ENCODE results near the gene MYO3B. TPM values are rescaled to one million over a fixed set of nuclear protein-coding genes. Genes with fewer than 3 reads are reported as not detected.
A peak's percentile ranks its signal among the peaks of the same experiment; 100 is the strongest.

Gene MYO3B
- total and polyA plus RNA-seq, 2 of the 8 experiments (the other 6 are each of a cell fraction or from before 2014, with no cell fraction given), result 0.17 to 0.19 TPM

DNA sequence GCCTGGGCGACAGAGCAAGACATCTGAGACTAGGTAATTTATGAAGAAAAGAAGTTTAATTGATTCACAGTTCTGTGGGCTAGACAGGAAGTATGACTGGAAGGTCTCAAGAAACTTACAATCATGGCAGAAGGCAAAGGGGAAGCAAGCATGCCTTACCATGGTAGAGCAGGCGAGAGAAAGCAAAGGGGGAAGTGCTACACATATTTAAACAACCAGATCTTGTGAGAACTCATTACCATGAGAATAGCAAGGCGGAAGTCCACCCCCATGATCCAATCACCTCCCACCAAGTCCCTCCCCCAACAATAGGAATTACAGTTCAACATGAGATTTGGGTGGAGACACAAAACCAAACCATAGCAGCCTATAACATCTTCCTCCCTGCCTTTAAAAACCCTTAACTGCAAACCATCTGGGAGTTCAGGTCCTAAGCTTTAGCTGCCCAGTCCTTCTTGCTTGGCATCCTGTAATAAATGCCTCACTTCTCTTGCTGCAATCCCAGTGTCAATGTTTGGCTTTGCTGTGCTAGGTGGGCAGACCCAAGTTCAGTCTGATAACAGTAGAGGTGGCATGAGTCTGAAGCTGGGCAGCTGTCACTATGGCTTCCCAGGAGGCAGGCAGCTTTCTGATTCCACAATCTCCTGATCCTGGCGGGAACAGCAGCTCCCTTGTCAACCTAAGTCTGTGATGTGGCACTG is 526.0 kb downstream of the MYO3B start:
- Histone ChIP-seq H3K56ac (replicated peaks; ENCODE audit: insufficient read length, low read depth, low read length) (no peak overlapping the region), H3K9me3 (ENCODE audit: insufficient read depth in 2 of 2, low read depth in 1 of 2, low read length in 1 of 2) (peaks cover 0 to 3% of the 10 kb centered on the region in 2 experiments; a peak in 2 of 4 replicates), H3K14ac (ENCODE audit: insufficient read length) (no peak overlapping the region), H4K20me1 (replicated peaks in 1 of 2; ENCODE audit: control insufficient read depth in 1 of 2, insufficient read depth in 2 of 2, low read length in 2 of 2) (no peaks in the 10 kb centered on the region), H3K27me3 (replicated peaks in 1 of 4; ENCODE audit: control insufficient read depth in 3 of 4, extremely low read depth in 1 of 4, insufficient read depth in 3 of 4, low read length in 3 of 4) (peaks cover 0 to 23% (median 16%) of the 10 kb centered on the region in 4 experiments; a peak in 6 of 7 replicates), H2BK12ac (ENCODE audit: low read depth, low read length) (peak overlapping the region; percentile 56; the same call in 1 of the 2 replicates), H3K4ac (replicated peaks; ENCODE audit: insufficient read length, low read depth, low read length) (no peak overlapping the region), H2BK20ac (ENCODE audit: low read length) (peak overlapping the region; percentile 56), H3K23me2 (ENCODE audit: low read depth, low read length) (peaks cover 4% of the 10 kb centered on the region; the same call in 1 of the 2 replicates), H3K4me3 (ENCODE audit: extremely low read depth in 1 of 4, insufficient read depth in 2 of 4, low read depth in 3 of 4, low read length in 4 of 4) (no peak overlapping the region), H3K4me1 (replicated peaks in 1 of 4; ENCODE audit: control insufficient read depth in 3 of 4, insufficient read depth in 4 of 4, low read length in 3 of 4) (peaks cover 0 to 6% (median 2%) of the 10 kb centered on the region in 4 experiments; a peak in 5 of 7 replicates), H3K4me2 (ENCODE audit: insufficient read depth in 1 of 2, low read depth in 2 of 2, low read length in 2 of 2) (peak overlapping the region; percentile 18 to 39; a peak in 2 of 4 replicates), H2AFZ (ENCODE audit: low read length) (no peak overlapping the region), H3K79me1 (ENCODE audit: low read depth, low read length) (no peaks in the 10 kb centered on the region), H3K9ac (replicated peaks in 1 of 4; ENCODE audit: extremely low read depth in 1 of 4, low read depth in 3 of 4, low read length in 3 of 4) (no peak overlapping the region), H3K36me3 (ENCODE audit: control insufficient read depth in 2 of 4, insufficient read depth in 4 of 4, low read length in 3 of 4) (no peaks in the 10 kb centered on the region), H2BK5ac (ENCODE audit: low read depth, low read length) (peak overlapping the region; percentile 56; the same call in 1 of the 2 replicates), H2BK120ac (replicated peaks; ENCODE audit: low read depth, low read length) (peak overlapping the region; percentile 44), H3K18ac (ENCODE audit: extremely low read depth, low read length) (peak overlapping the region; percentile 11; the same call in 1 of the 2 replicates), H4K91ac (replicated peaks; ENCODE audit: insufficient read length, low read length) (peak overlapping the region; percentile 1), H3K23ac (ENCODE audit: insufficient read length) (no peak overlapping the region), H4K5ac (ENCODE audit: insufficient read length, low read depth, low read length) (no peak overlapping the region), H2BK15ac (ENCODE audit: low read length) (peak overlapping the region; percentile 18; the same call in 1 of the 2 replicates), H3K27ac (ENCODE audit: low read depth, low read length) (no peak overlapping the region), H4K8ac (ENCODE audit: extremely low read depth, insufficient read depth, low read length) (no peak overlapping the region), H2AK5ac (ENCODE audit: low read depth, low read length) (no peak overlapping the region; the same call in 1 of the 2 replicates), H3K79me2 (ENCODE audit: control insufficient read depth in 1 of 2, insufficient read depth in 2 of 2, low read length in 2 of 2) (no peaks in the 10 kb centered on the region)
- WGBS, 2 experiments (ENCODE audit: extremely low coverage in 1 of 2, insufficient coverage in 1 of 2, insufficient read length in 1 of 2, insufficient replicate concordance in 2 of 2, low coverage in 1 of 2, low lambda C conversion rate in 2 of 2, missing lambda C conversion rate in 1 of 2), result 82% methylated on average over 4 of the region's 4 CpGs; no CpG with 5 or more reads in 1 of the 2 experiments
- TF ChIP-seq POU5F1 (IDR thresholded peaks at IDR 0.05; ENCODE audit: low read depth, low read length) (no peak), E2F6 (IDR thresholded peaks at IDR 0.05) (peak; percentile 45)
- TF ChIP-seq, protein P1, sequence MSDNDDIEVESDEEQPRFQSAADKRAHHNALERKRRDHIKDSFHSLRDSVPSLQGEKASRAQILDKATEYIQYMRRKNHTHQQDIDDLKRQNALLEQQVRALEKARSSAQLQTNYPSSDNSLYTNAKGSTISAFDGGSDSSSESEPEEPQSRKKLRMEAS (IDR thresholded peaks at IDR 0.05), result peak; percentile 77
- ChIA-PET POLR2A (ENCODE audit: partially characterized antibody) (interaction anchor here (0.6 kb wide), 1 partner anchor 24 kb away, joined by 3 read pairs; no protein-coding TSS in a partner anchor), CTCF (ENCODE audit: partially characterized antibody) (interaction anchor here (0.8 to 1.8 kb wide), 3 partner anchors 9 to 110 kb away, joined by 4 read pairs; no protein-coding TSS in a partner anchor)
- no peak for DNase-seq (ENCODE audit: low read depth in 1 of 2, low spot score in 2 of 2)
- peak; percentile 84 for FAIRE-seq
